Upper lobe of left lung (tissue), 6 donors: ENCODE data around the gene TP53I13. TPM values are rescaled to one million over a fixed set of nuclear protein-coding genes. Genes with fewer than 3 reads are reported as not detected.

Experiments used
- ATAC-seq, 2 donors: fragments of 200-7000 bp; cut with Tn5 transposase; one replicate each; pipeline ENCODE4 v1.9.1; 2022; ENCODE audit warnings: mild to moderate bottlenecking in 2 of 2, moderate library complexity in 2 of 2; ENCODE audit not compliant: low FRiP score in 2 of 2
- DNase-seq, 2 donors: peaks; one replicate each; pipeline ENCODE4 v3.0.0-alpha.2; 2019 to 2020
- H3K27ac ChIP-seq, 4 donors: fragments of 200-600 bp; sonication (generic); one replicate each; pipeline ENCODE4 v1.5.1; 2016 to 2019
- H3K27me3 ChIP-seq, 4 donors: fragments of 200-600 bp; sonication (generic); one replicate each; pipeline ENCODE4 v1.5.1; 2017 to 2019
- H3K36me3 ChIP-seq, 4 donors: fragments of 200-600 bp; sonication (generic); one replicate each; pipeline ENCODE4 v1.5.1; 2016 to 2019
- H3K4me1 ChIP-seq, 4 donors: fragments of 200-600 bp; sonication (generic); one replicate each; pipeline ENCODE4 v1.5.1; 2018 to 2019
- H3K4me3 ChIP-seq, 4 donors: fragments of 200-600 bp; sonication (generic); one replicate each; pipeline ENCODE4 v1.5.1; 2017 to 2019; ENCODE audit warnings: mild to moderate bottlenecking in 2 of 4, moderate library complexity in 1 of 4
- H3K9me3 ChIP-seq, 4 donors: fragments of 200-600 bp; sonication (generic); one replicate each; pipeline ENCODE4 v1.5.1; 2018 to 2019
- EP300 ChIP-seq, 4 donors: sonication (generic); formaldehyde crosslinking; IDR thresholded peaks; one replicate each; pipeline ENCODE4 v1.5.1; 2017; ENCODE audit warnings: antibody characterized with exemption in 4 of 4, control low read depth in 2 of 4
- POLR2A ChIP-seq, 4 donors: fragments of 450-650 bp; IDR thresholded peaks; one replicate each; pipeline ENCODE4 v1.5.1; 2016 to 2017; ENCODE audit warnings: antibody characterized with exemption in 4 of 4, mild to moderate bottlenecking in 2 of 4
- POLR2AphosphoS5 ChIP-seq, 2 donors: sonication (generic); formaldehyde crosslinking; IDR thresholded peaks; one replicate each; pipeline ENCODE4 v1.5.1; 2017; ENCODE audit warnings: antibody characterized with exemption in 2 of 2
- WGBS, 2 donors: methylation state at CpG; one replicate each; pipeline ENCODE4 v1.1.5; 2017 to 2018; 5-methylcytosine and 5-hydroxymethylcytosine counted together
- total RNA-seq, 6 donors: library from RNA; depleted of rRNA in 4 of 6; stranded (reverse); fragments of >200 nt in 4 of 6; gene quantifications; one replicate each; pipeline versions ENCODE4 v1.1.0 to v1.2.1, GENCODE V29; 2016 to 2021
- TF ChIP-seq, protein P1 (sequence below), 6 experiments: fragments of 450-650 bp in 4 of 6; fragments of 200-600 bp in 2 of 6; sonication (generic) in 2 of 6; IDR thresholded peaks; one replicate each; pipeline ENCODE4 v1.5.1; 2016 to 2019; ENCODE audit warnings: antibody characterized with exemption in 6 of 6
- donor health status: DM: no; HTN: no; CAD: no; lungs with moderate emphysema.
- donor health status: DM: no; HTN: yes; CAD: no; lungs with severe emphysema.

Gene TP53I13
- total RNA-seq, 6 donors from 2014 or later = 57.3 to 178 (median 75.4) TPM

DNA sequence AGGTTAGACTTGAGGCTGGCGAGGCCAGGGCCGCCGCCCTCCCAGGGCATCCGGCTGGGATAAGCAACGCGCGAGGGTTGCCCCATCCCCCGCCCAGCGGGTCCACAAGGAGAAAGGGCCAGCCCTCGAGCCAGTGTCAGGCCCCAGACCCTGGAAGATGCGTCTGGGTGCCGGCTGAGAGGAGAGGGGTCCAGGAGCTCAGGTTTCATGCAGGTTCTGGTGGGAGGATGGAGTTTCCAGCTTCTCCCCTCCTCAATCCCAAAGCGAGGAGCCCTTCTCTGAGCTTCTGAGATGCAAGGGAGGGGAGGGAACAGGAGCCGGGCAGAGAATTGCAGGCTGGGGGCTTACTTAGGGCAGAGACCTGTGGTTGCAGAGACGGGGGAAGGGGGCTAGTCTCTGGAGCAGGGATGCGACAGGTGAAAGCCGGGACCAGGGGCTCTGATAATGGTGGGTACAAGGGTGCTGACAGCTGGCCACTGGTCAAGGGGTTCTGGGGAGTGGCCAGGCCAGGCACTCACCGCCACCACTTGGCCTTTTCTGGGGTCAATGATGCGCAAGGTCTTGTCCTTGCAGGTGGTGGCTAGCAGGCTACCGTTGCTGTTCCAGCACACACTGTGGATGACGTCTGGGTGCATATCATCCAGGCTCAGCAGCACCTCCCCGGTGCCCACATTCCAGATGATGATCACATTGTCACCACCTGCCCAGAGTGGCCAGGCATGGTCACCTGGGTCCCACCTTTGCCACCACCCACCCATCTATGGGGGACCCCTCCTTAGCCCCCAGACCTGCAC is 50.0 kb downstream of the TP53I13 start:
- WGBS, 2 donors = 57 to 74% methylated on average over 10 to 11 of the region's 22 CpGs
- Histone ChIP-seq H3K27ac (peak overlapping the region in 2 of 4 donors; percentile 66 to 69), H3K4me3 (peak overlapping the region in 3 of 4 donors; percentile 35 to 51 (median 49))

DNA sequence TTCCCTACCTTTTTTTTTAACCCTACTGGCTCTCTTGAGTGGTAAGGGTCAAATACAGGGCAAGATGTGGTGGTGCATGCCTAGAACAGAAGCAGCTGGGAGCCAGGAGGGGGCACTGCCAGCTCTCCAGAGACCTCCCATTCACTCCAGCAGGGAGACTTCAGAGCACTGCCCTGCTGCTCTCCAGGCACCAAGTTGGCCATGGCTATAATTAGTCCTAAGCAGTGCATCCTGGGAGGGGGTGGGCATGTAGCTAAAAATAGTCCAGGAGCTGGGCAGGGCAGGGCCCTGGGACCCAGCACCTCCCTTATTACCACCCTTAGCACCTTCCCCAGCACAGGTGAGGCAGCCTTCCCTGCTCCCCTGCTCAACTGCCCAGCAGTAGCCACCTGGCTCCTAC is 50.8 kb downstream of the TP53I13 start:
- no peak for TF ChIP-seq POLR2A (IDR thresholded peaks at IDR 0.05)
- no peak for TF ChIP-seq POLR2AphosphoS5 (IDR thresholded peaks at IDR 0.05)
- TF ChIP-seq, protein P1, sequence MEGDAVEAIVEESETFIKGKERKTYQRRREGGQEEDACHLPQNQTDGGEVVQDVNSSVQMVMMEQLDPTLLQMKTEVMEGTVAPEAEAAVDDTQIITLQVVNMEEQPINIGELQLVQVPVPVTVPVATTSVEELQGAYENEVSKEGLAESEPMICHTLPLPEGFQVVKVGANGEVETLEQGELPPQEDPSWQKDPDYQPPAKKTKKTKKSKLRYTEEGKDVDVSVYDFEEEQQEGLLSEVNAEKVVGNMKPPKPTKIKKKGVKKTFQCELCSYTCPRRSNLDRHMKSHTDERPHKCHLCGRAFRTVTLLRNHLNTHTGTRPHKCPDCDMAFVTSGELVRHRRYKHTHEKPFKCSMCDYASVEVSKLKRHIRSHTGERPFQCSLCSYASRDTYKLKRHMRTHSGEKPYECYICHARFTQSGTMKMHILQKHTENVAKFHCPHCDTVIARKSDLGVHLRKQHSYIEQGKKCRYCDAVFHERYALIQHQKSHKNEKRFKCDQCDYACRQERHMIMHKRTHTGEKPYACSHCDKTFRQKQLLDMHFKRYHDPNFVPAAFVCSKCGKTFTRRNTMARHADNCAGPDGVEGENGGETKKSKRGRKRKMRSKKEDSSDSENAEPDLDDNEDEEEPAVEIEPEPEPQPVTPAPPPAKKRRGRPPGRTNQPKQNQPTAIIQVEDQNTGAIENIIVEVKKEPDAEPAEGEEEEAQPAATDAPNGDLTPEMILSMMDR (IDR thresholded peaks at IDR 0.05) = no peak
- TF ChIP-seq EP300 (IDR thresholded peaks at IDR 0.05) = no peak

More for the DNA sequence above, 50.0 kb downstream of the TP53I13 start:
- ATAC-seq (no peak), DNase-seq (no peak)
- no peaks in the 10 kb centered on the region for H3K36me3 ChIP-seq
- TF ChIP-seq EP300 (IDR thresholded peaks at IDR 0.05) = no peak
- TF ChIP-seq POLR2A (IDR thresholded peaks at IDR 0.05) = no peak
- no peak for TF ChIP-seq POLR2AphosphoS5 (IDR thresholded peaks at IDR 0.05)
- TF ChIP-seq, protein P1 (IDR thresholded peaks at IDR 0.05) = no peak
- peaks cover 0 to 6% (median 1%) of the 10 kb centered on the region in 4 donors for H3K27me3 ChIP-seq
- H3K9me3 ChIP-seq = no peaks in the 10 kb centered on the region
- H3K4me1 ChIP-seq = peaks cover 55 to 74% (median 68%) of the 10 kb centered on the region in 4 donors

DNA sequence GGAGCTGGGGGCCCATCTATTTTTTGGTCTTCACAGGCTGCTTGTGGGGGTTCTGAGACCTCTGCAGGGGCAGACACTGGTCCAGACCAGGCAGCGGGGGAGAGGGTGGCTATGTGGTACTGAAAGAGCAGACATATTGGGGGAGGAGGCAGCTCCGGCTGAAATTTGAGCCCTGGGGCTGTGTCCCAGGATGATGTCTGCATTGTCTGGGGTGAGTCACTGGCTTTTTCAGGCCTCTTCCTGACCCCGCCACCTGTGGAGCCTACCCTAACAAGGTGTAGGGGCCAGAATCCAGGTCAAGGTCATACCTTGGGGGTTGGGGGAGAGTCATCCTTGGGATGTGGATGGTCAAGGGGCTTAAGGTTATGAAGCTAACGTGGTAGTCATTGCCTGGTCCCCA is 51.8 kb downstream of the TP53I13 start:
- no peaks in the 10 kb centered on the region for H3K36me3 ChIP-seq
- WGBS, 2 donors = 85 to 97% methylated on average over 2 to 4 of the region's 4 CpGs
- ATAC-seq (no peak), DNase-seq (no peak)
- no peak overlapping the region for H3K4me3 ChIP-seq
- H3K9me3 ChIP-seq = no peaks in the 10 kb centered on the region
- peaks cover 0 to 6% (median 1%) of the 10 kb centered on the region in 4 donors for H3K27me3 ChIP-seq
- peaks cover 38 to 56% (median 50%) of the 10 kb centered on the region in 4 donors for H3K4me1 ChIP-seq
- no peak overlapping the region for H3K27ac ChIP-seq
- TF ChIP-seq, protein P1 (IDR thresholded peaks at IDR 0.05) = no peak
- TF ChIP-seq EP300 (IDR thresholded peaks at IDR 0.05) (no peak), POLR2AphosphoS5 (IDR thresholded peaks at IDR 0.05) (no peak), POLR2A (IDR thresholded peaks at IDR 0.05) (no peak)

More for the DNA sequence above, 50.8 kb downstream of the TP53I13 start:
- ATAC-seq (no peak), DNase-seq (no peak)
- Histone ChIP-seq H3K4me1 (peaks cover 47 to 66% (median 60%) of the 10 kb centered on the region in 4 donors), H3K9me3 (no peaks in the 10 kb centered on the region), H3K27me3 (peaks cover 0 to 6% (median 1%) of the 10 kb centered on the region in 4 donors), H3K27ac (no peak overlapping the region), H3K36me3 (no peaks in the 10 kb centered on the region), H3K4me3 (no peak overlapping the region)

DNA sequence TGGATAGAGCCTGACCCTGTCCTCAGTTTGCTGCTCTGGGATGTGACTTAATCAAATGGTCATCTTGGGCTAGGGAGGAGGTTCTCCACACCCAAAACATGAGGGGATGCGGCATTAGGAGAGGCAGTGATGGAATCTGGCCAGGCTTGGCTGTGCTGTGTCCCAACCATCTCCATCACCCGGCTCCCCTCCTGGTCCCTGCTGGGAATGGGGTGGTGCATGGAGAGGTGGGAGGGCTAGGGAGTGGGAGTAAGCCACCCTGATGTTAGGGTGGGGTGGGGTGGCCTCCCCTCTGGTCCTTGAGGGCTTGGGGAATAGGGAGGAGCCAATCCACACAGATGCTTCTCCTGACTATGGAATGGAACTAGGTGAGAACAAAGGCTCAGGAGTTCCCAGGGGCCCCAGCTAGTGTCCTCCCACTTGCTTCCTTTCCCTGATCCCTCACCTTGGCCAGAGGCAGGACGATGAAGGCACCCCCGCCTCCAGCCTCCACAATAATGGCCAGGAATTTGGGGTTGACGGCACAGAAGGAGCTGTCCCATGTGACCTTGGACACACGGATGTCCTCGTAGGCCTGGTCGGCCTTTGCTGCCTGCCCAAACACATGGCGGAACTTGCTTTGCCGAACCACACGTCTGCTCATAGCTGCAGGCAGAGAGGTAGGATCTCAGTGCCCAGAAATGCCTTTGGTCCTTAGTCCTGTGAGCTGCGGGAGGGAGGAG is 52.4 kb downstream of the TP53I13 start:
- no peak for DNase-seq
- H3K4me3 ChIP-seq = no peak overlapping the region
- H3K4me1 ChIP-seq = peaks cover 31 to 49% (median 43%) of the 10 kb centered on the region in 4 donors
- H3K36me3 ChIP-seq = no peaks in the 10 kb centered on the region
- WGBS, 2 donors = 93 to 96% methylated on average over 9 to 12 of the region's 12 CpGs
- no peaks in the 10 kb centered on the region for H3K9me3 ChIP-seq
- no peak overlapping the region for H3K27ac ChIP-seq
- no peak for ATAC-seq
- H3K27me3 ChIP-seq = peaks cover 0 to 6% (median 1%) of the 10 kb centered on the region in 4 donors
- TF ChIP-seq POLR2AphosphoS5 (IDR thresholded peaks at IDR 0.05) = no peak
- TF ChIP-seq POLR2A (IDR thresholded peaks at IDR 0.05) = no peak
- TF ChIP-seq, protein P1 (IDR thresholded peaks at IDR 0.05) = no peak
- TF ChIP-seq EP300 (IDR thresholded peaks at IDR 0.05) = no peak
